Neural cell (in vitro differentiated cells): ENCODE results near the gene KRT85.

Experiments used
- POLR2AphosphoS5 ChIP-seq: IDR thresholded peaks from 2 replicates; pipeline ENCODE4 v1.6.1; 2012
- TF ChIP-seq, protein P1 (sequence below): fragments of 450-650 bp; IDR thresholded peaks from 2 replicates; pipeline ENCODE4 v1.5.1; 2014; ENCODE audit warnings: antibody characterized with exemption, mild to moderate bottlenecking, moderate library complexity; ENCODE audit not compliant: poor library complexity, severe bottlenecking

DNA sequence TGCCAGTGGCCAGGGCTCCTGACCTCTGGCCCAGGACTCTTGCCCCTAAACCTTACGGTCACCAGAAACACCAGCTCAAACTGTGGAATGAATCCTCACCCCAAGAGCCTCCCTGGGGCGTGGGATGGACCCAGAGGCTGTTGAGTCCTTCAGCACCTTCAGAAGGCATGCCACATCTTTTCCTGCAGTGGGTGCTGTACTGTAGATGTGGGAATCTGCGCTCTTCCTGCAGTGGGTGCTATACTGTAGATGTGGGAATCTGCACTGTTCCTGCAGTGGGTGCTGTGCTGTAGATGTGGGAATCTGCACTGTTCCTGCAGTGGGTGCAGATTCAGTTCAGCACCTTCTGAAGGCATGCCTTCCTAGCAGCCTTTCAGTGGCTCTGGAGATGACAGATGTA, 37.7 kb upstream of the KRT85 start:
- TF ChIP-seq, protein P1, sequence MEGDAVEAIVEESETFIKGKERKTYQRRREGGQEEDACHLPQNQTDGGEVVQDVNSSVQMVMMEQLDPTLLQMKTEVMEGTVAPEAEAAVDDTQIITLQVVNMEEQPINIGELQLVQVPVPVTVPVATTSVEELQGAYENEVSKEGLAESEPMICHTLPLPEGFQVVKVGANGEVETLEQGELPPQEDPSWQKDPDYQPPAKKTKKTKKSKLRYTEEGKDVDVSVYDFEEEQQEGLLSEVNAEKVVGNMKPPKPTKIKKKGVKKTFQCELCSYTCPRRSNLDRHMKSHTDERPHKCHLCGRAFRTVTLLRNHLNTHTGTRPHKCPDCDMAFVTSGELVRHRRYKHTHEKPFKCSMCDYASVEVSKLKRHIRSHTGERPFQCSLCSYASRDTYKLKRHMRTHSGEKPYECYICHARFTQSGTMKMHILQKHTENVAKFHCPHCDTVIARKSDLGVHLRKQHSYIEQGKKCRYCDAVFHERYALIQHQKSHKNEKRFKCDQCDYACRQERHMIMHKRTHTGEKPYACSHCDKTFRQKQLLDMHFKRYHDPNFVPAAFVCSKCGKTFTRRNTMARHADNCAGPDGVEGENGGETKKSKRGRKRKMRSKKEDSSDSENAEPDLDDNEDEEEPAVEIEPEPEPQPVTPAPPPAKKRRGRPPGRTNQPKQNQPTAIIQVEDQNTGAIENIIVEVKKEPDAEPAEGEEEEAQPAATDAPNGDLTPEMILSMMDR, result no peak
- no peak for TF ChIP-seq POLR2AphosphoS5
